ENCODE results near the gene SPOCK3. TPM values are rescaled to one million over a fixed set of nuclear protein-coding genes. Genes with fewer than 3 reads are reported as not detected.
"Not testable (repeated sequence)": the region's sequence is repeated elsewhere in the genome, so short reads cannot be mapped to it uniquely, and the experiment has no call there.

Gene SPOCK3
- total RNA-seq, 2 donors from 2014 or later = 21.1 to 22.5 TPM

GRCh38 chr4:166862032-166862431 is 372.3 kb downstream of the SPOCK3 start:
- no peak overlapping the region for H3K4me3 Mint-ChIP-seq
- Histone ChIP-seq H3K36me3 (ENCODE audit: control insufficient read depth, insufficient read depth, low read length) (no peaks in the 10 kb centered on the region), H3K9me3 (ENCODE audit: control insufficient read depth, low read length) (no peaks in the 10 kb centered on the region), H3K4me3 (ENCODE audit: low read length) (no peak overlapping the region), H3K4me1 (ENCODE audit: control insufficient read depth, insufficient read depth, low read length) (no peaks in the 10 kb centered on the region), H3K9ac (ENCODE audit: extremely low read depth, low read length, poor library complexity, severe bottlenecking) (no peak overlapping the region), H3K27ac (ENCODE audit: low read depth, low read length) (no peak overlapping the region), H3K27me3 (ENCODE audit: control insufficient read depth, insufficient read depth, low read length, poor library complexity, severe bottlenecking) (no peaks in the 10 kb centered on the region)
- TF ChIP-seq CTCF (conservative IDR thresholded peaks at IDR 0.05) = no peak
- 88 to 92% methylated on average over 1 of the region's 1 CpG for WGBS, 2 experiments (ENCODE audit: insufficient coverage in 1 of 2, insufficient read length in 1 of 2)
- H3K4me1 Mint-ChIP-seq = no peaks in the 10 kb centered on the region
- no peaks in the 10 kb centered on the region for H3K36me3 Mint-ChIP-seq (ENCODE audit: low read depth)
- no peaks in the 10 kb centered on the region for H3K27me3 Mint-ChIP-seq (ENCODE audit: insufficient read depth)
- peaks cover 5% of the 10 kb centered on the region for H3K9me3 Mint-ChIP-seq
- DNase-seq = no peak
- no peak overlapping the region for H3K27ac Mint-ChIP-seq

DNA sequence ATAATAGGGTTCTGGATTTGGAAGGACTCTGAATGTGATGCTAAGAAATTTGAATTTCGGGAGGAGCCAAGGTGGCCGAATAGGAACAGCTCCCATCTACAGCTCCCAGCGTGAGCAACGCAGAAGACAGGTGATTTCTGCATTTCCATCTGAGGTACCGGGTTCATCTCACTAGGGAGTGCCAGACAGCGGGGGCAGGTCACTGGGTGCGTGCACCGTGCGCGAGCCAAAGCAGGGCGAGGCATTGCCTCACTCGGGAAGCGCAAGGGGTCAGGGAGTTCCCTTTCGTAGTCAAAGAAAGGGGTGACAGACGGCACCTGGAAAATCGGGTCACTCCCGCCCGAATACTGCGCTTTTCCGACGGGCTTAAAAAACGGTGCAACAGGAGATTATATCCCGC is 383.9 kb downstream of the SPOCK3 start:
- H3K27ac Mint-ChIP-seq; H3K36me3 ChIP-seq (ENCODE audit: control insufficient read depth, insufficient read depth, low read length); H3K9me3 ChIP-seq (ENCODE audit: control insufficient read depth, low read length); H3K27me3 Mint-ChIP-seq (ENCODE audit: insufficient read depth); H3K27ac ChIP-seq (ENCODE audit: low read depth, low read length); H3K4me1 Mint-ChIP-seq; H3K27me3 ChIP-seq (ENCODE audit: control insufficient read depth, insufficient read depth, low read length, poor library complexity, severe bottlenecking); H3K9ac ChIP-seq (ENCODE audit: extremely low read depth, low read length, poor library complexity, severe bottlenecking); H3K4me3 ChIP-seq (ENCODE audit: low read length); H3K4me1 ChIP-seq (ENCODE audit: control insufficient read depth, insufficient read depth, low read length); H3K36me3 Mint-ChIP-seq (ENCODE audit: low read depth); H3K4me3 Mint-ChIP-seq; DNase-seq: not testable (repeated sequence)
- peaks cover 13% of the 10 kb centered on the region for H3K9me3 Mint-ChIP-seq
- WGBS, 2 experiments (ENCODE audit: insufficient coverage in 1 of 2, insufficient read length in 1 of 2) = 95 to 96% methylated on average over 14 to 23 of the region's 23 CpGs

GRCh38 chr4:166846939-166847338 is 387.4 kb downstream of the SPOCK3 start:
- Histone ChIP-seq H3K27ac (ENCODE audit: low read depth, low read length) (no peak overlapping the region), H3K4me3 (ENCODE audit: low read length) (no peak overlapping the region), H3K4me1 (ENCODE audit: control insufficient read depth, insufficient read depth, low read length) (no peaks in the 10 kb centered on the region), H3K36me3 (ENCODE audit: control insufficient read depth, insufficient read depth, low read length) (no peaks in the 10 kb centered on the region), H3K9ac (ENCODE audit: extremely low read depth, low read length, poor library complexity, severe bottlenecking) (no peak overlapping the region), H3K9me3 (ENCODE audit: control insufficient read depth, low read length) (peaks cover 15% of the 10 kb centered on the region), H3K27me3 (ENCODE audit: control insufficient read depth, insufficient read depth, low read length, poor library complexity, severe bottlenecking) (no peaks in the 10 kb centered on the region)
- H3K4me3 Mint-ChIP-seq = no peak overlapping the region
- no peak overlapping the region for H3K27ac Mint-ChIP-seq
- H3K4me1 Mint-ChIP-seq = no peaks in the 10 kb centered on the region
- H3K36me3 Mint-ChIP-seq (ENCODE audit: low read depth) = peaks cover 11% of the 10 kb centered on the region
- no peaks in the 10 kb centered on the region for H3K27me3 Mint-ChIP-seq (ENCODE audit: insufficient read depth)
- H3K9me3 Mint-ChIP-seq = peaks cover 25% of the 10 kb centered on the region
- no peak for DNase-seq
- TF ChIP-seq CTCF (conservative IDR thresholded peaks at IDR 0.05) = no peak

DNA sequence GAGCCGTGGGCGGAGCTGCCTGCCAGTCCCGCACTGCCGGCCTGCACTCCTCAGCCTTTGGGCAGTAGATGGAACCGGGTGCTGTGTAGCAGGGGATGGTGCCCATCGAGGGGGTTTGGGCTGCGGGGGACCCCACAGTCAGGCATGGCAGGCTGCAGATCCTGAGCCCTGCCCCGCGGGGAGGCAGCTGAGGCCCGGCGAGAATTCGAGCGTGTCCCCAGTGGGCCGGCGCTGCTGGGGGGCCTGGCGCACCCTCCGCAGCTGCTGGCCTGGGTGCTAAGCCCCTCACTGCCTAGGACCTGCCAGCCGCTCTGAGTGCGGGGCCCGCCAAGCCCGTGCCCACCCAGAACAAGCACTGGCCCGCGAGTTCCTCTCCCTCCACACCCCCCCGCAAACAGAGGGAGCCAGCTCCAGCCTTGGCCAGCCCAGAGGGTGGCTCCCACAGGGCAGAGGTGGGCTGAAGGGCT is 391.5 kb downstream of the SPOCK3 start:
- no peak overlapping the region for H3K27ac ChIP-seq (ENCODE audit: low read depth, low read length)
- 96 to 98% methylated on average over 16 to 24 of the region's 24 CpGs for WGBS, 2 experiments (ENCODE audit: insufficient coverage in 1 of 2, insufficient read length in 1 of 2)
- H3K9me3 ChIP-seq (ENCODE audit: control insufficient read depth, low read length) = peaks cover 23% of the 10 kb centered on the region
- peaks cover 26% of the 10 kb centered on the region for H3K9me3 Mint-ChIP-seq
- no peak for TF ChIP-seq CTCF (conservative IDR thresholded peaks at IDR 0.05)
- H3K36me3 Mint-ChIP-seq (ENCODE audit: low read depth) = peaks cover 18% of the 10 kb centered on the region
- no peak overlapping the region for H3K9ac ChIP-seq (ENCODE audit: extremely low read depth, low read length, poor library complexity, severe bottlenecking)
- H3K4me3 ChIP-seq (ENCODE audit: low read length) = no peak overlapping the region
- no peaks in the 10 kb centered on the region for H3K4me1 Mint-ChIP-seq
- H3K4me1 ChIP-seq (ENCODE audit: control insufficient read depth, insufficient read depth, low read length) = no peaks in the 10 kb centered on the region
- no peak overlapping the region for H3K4me3 Mint-ChIP-seq
- no peak for DNase-seq
- H3K27me3 Mint-ChIP-seq (ENCODE audit: insufficient read depth) = no peaks in the 10 kb centered on the region
- H3K27me3 ChIP-seq (ENCODE audit: control insufficient read depth, insufficient read depth, low read length, poor library complexity, severe bottlenecking) = no peaks in the 10 kb centered on the region
- H3K27ac Mint-ChIP-seq = no peak overlapping the region
- H3K36me3 ChIP-seq (ENCODE audit: control insufficient read depth, insufficient read depth, low read length) = no peaks in the 10 kb centered on the region
